GM18517 (cell line): ENCODE measurements around the gene DBF4B.
"Not testable (repeated sequence)": the region's sequence is repeated elsewhere in the genome, so short reads cannot be mapped to it uniquely, and the experiment has no call there.

Experiments used
- ATAC-seq: cut with Tn5 transposase; IDR thresholded peaks from one replicate; pipeline ENCODE4 v1.9.1; 2021; ENCODE audit warnings: mild to moderate bottlenecking, moderate library complexity; ENCODE audit not compliant: unreplicated experiment

Gene DBF4B

GRCh38 chr17:44733753-44734152 is 25.3 kb downstream of the DBF4B start:
- no peak for ATAC-seq

GRCh38 chr17:44734272-44734671 is 25.8 kb downstream of the DBF4B start:
- ATAC-seq: no peak

GRCh38 chr17:44736551-44737240 is 28.2 kb downstream of the DBF4B start:
- no peak for ATAC-seq

GRCh38 chr17:44738214-44738906 is 29.9 kb downstream of the DBF4B start:
- ATAC-seq: no peak

GRCh38 chr17:44741316-44741715 is 32.9 kb downstream of the DBF4B start:
- no peak for ATAC-seq

- no peak for ATAC-seq
Observed at GRCh38 chr17:44745301-44745700, 36.8 kb downstream of the DBF4B start.

GRCh38 chr17:44745738-44746137 is 37.3 kb downstream of the DBF4B start:
- ATAC-seq: not testable (repeated sequence)

- no peak for ATAC-seq
Observed at GRCh38 chr17:44747566-44747965, 39.1 kb downstream of the DBF4B start.

- ATAC-seq: no peak
Observed at GRCh38 chr17:44749076-44749979, 40.9 kb downstream of the DBF4B start.

GRCh38 chr17:44749980-44750318 is 41.5 kb downstream of the DBF4B start:
- no peak for ATAC-seq

GRCh38 chr17:44751331-44751730 is 42.9 kb downstream of the DBF4B start:
- ATAC-seq: no peak

GRCh38 chr17:44751806-44752205 is 43.3 kb downstream of the DBF4B start:
- ATAC-seq: no peak

- no peak for ATAC-seq
Observed at GRCh38 chr17:44752953-44753861, 44.7 kb downstream of the DBF4B start.

- ATAC-seq: no peak
Observed at GRCh38 chr17:44754276-44754675, 45.8 kb downstream of the DBF4B start.

GRCh38 chr17:44755180-44755579 is 46.7 kb downstream of the DBF4B start:
- not testable (repeated sequence) for ATAC-seq

GRCh38 chr17:44757045-44757917 is 48.8 kb downstream of the DBF4B start:
- no peak for ATAC-seq

GRCh38 chr17:44757918-44758413 is 49.5 kb downstream of the DBF4B start:
- no peak for ATAC-seq

GRCh38 chr17:44758414-44759085 is 50.1 kb downstream of the DBF4B start, which contains the start of gene ADAM11:
ADAM11 (plus strand) TSS chr17:44758988; CDS start chr17:44759200, 212 bp downstream.
- ATAC-seq: no peak
